GM12878 (cell line): ENCODE data around the gene DISP2. TPM values are rescaled to one million over a fixed set of nuclear protein-coding genes. Genes with fewer than 3 reads are reported as not detected.
A peak's percentile ranks its signal among the peaks of the same experiment; 100 is the strongest.

Experiments
- ATAC-seq: fragments of 200-7000 bp; cut with Tn5 transposase; 3 replicates; pipeline ENCODE4 v1.9.1; 2020; ENCODE audit warnings: mild to moderate bottlenecking, moderate library complexity
- BruUV-seq: library from RNA; stranded (reverse); fragments of 400-500 nt; replicated peaks from 2 replicates; lab custom pipeline; 2021; lab: Mats Ljungman, UMichigan
- CTCF ChIA-PET: fragments of 300-600 bp; sonication (Branson Sonifier 250); formaldehyde crosslinking; extraction: SDS; loops from one replicate; lab custom pipeline; 2021; ENCODE audit warnings: inconsistent platforms; lab: Yijun Ruan, JAX
- POLR2A ChIA-PET: fragments of 350-600 bp; formaldehyde crosslinking; extraction: SDS; loops from one replicate; lab custom pipeline; 2021; ENCODE audit warnings: inconsistent platforms; lab: Charles Lee
- RAD21 ChIA-PET: fragments of 300-600 bp; sonication (Branson Sonifier 250); formaldehyde crosslinking; loops from one replicate; lab custom pipeline; 2023; ENCODE audit warnings: antibody characterized with exemption; ENCODE audit not compliant: unreplicated experiment; lab: Charles Lee
- SMC1A ChIA-PET: fragments of 300-600 bp; sonication (Branson Sonifier 250); formaldehyde crosslinking; loops from one replicate; lab custom pipeline; 2023; ENCODE audit not compliant: unreplicated experiment, uncharacterized antibody; lab: Charles Lee
- DNase-seq: peaks from one replicate; pipeline ENCODE4 v3.0.0-alpha.2; 2011; ENCODE audit warnings: low read depth, low spot score
- FAIRE-seq: peaks from 3 replicates; lab custom pipeline; 2011; peaks lifted over from hg19 to GRCh38; lab: Jason Lieb, UNC
- H2AFZ ChIP-seq: 2 replicates; pipeline ENCODE4 v1.6.0; 2011; ENCODE audit warnings: low read depth, low read length, control low read depth; ENCODE audit not compliant: control insufficient read depth
- H3K27ac ChIP-seq: 2 replicates; pipeline ENCODE4 v1.5.1; 2011; ENCODE audit warnings: control low read depth; ENCODE audit not compliant: control insufficient read depth, insufficient read depth
- H3K27me3 ChIP-seq, 2 experiments: replicated peaks in 1 of 2; 2 replicates each; pipeline versions ENCODE4 v1.6.0 to v1.6.1; 2011; ENCODE audit warnings: low read length in 1 of 2; ENCODE audit not compliant: control insufficient read depth in 2 of 2, insufficient read depth in 2 of 2
- H3K36me3 ChIP-seq, 2 experiments: 2 replicates each; pipeline ENCODE4 v1.5.1; 2011; ENCODE audit warnings: low read length in 1 of 2; ENCODE audit not compliant: control insufficient read depth in 2 of 2, insufficient read depth in 2 of 2
- H3K4me1 ChIP-seq: 2 replicates; pipeline ENCODE4 v1.6.1; 2011; ENCODE audit warnings: mild to moderate bottlenecking, low read length, moderate library complexity, mixed read lengths; ENCODE audit not compliant: control insufficient read depth, insufficient read depth
- H3K4me2 ChIP-seq: 2 replicates; pipeline ENCODE4 v1.6.0; 2011; ENCODE audit warnings: control low read depth; ENCODE audit not compliant: control insufficient read depth, insufficient read depth
- H3K4me3 ChIP-seq: fragments of 200-600 bp; sonication (generic); 2 replicates; pipeline ENCODE4 v1.5.1; 2016
- H3K79me2 ChIP-seq: 2 replicates; pipeline ENCODE4 v1.6.0; 2011; ENCODE audit warnings: low read length; ENCODE audit not compliant: control insufficient read depth, insufficient read depth
- H3K9ac ChIP-seq: 2 replicates; pipeline ENCODE4 v1.8.0; 2011; ENCODE audit warnings: low read length, control low read depth, mixed read lengths; ENCODE audit not compliant: control insufficient read depth, insufficient read depth
- H3K9me3 ChIP-seq: replicated peaks from 3 replicates; pipeline ENCODE4 v1.5.1; 2011; ENCODE audit warnings: mild to moderate bottlenecking, low read length; ENCODE audit not compliant: control insufficient read depth, insufficient read depth
- H4K20me1 ChIP-seq: 2 replicates; pipeline ENCODE4 v1.6.0; 2011; ENCODE audit not compliant: control insufficient read depth, insufficient read depth
- ATF7 ChIP-seq: fragments of 450-650 bp; IDR thresholded peaks from 2 replicates; pipeline ENCODE4 v1.6.1; 2016; ENCODE audit warnings: low read depth, mild to moderate bottlenecking
- DPF2 ChIP-seq: fragments of 450-650 bp; IDR thresholded peaks from 2 replicates; pipeline ENCODE4 v1.6.1; 2017; ENCODE audit warnings: mild to moderate bottlenecking
- NR2F1 ChIP-seq: fragments of 450-650 bp; conservative IDR thresholded peaks from 2 replicates; pipeline ENCODE4 v1.6.1; 2017; ENCODE audit warnings: mild to moderate bottlenecking
- RBBP5 ChIP-seq: fragments of 200-600 bp; sonication (generic); conservative IDR thresholded peaks from 2 replicates; pipeline ENCODE4 v1.6.1; 2016
- RUNX3 ChIP-seq: IDR thresholded peaks from 2 replicates; pipeline ENCODE4 v1.6.1; 2012; ENCODE audit warnings: low read length, inconsistent platforms
- WGBS: methylation state at CpG from one replicate; pipeline ENCODE4 v1.1.6; 2016; ENCODE audit warnings: low lambda C conversion rate; ENCODE audit not compliant: insufficient replicate concordance, insufficient coverage; ENCODE audit errors: missing lambda C conversion rate; 5-methylcytosine and 5-hydroxymethylcytosine counted together
- in situ Hi-C: fragments of 300-500 bp; cut with MboI; formaldehyde crosslinking; loops from 9 replicates; pipeline ENCODE4 v1.14.3; 2018; ENCODE audit warnings: mixed read lengths
- intact Hi-C: fragments of 100-400 bp; cut with micrococcal nuclease; formaldehyde crosslinking; loops from one replicate; pipeline ENCODE4 v1.14.2; 2022; ENCODE audit not compliant: unreplicated experiment
- polyA plus RNA-seq, 11 experiments: library from polyadenylated mRNA; depleted of rRNA in 4 of 11; unstranded in 6 of 11; stranded (reverse) in 5 of 11; fragments of >200 nt; fragmentation: Nextera tagmentation in 4 of 11; fragmentation: Illumina TruSeq in 1 of 11; extraction: Ambion mirVana in 4 of 11; extraction: Trizol in 1 of 11; gene quantifications; 1 replicate in 1 of 11; 2 replicates in 10 of 11; pipeline versions ENCODE4 v1.2.1 to v1.2.3, GENCODE V29; 2011 to 2016; ENCODE audit warnings: inconsistent platforms in 2 of 11, missing spikeins in 2 of 11, low read depth in 1 of 11
- total RNA-seq, 4 experiments: library from RNA; depleted of rRNA in 3 of 4; stranded (reverse); fragments of >200 nt in 3 of 4; fragmentation: Illumina TruSeq in 1 of 4; extraction: Trizol in 1 of 4; gene quantifications; 2 replicates each; pipeline versions ENCODE4 v1.2.1 to v1.2.3, GENCODE V29; 2013 to 2021
- TF ChIP-seq, protein P1 (sequence below): fragments of 450-650 bp; IDR thresholded peaks from 2 replicates; pipeline ENCODE4 v1.6.1; 2016; ENCODE audit warnings: mild to moderate bottlenecking
- TF ChIP-seq, protein P2 (sequence below): fragments of 450-650 bp; IDR thresholded peaks from 2 replicates; pipeline ENCODE4 v1.6.1; 2017; ENCODE audit warnings: mild to moderate bottlenecking, low read depth, inconsistent platforms; ENCODE audit not compliant: poor library complexity, severe bottlenecking

DISP2 gene
- total and polyA plus RNA-seq, 10 of the 15 experiments (the other 5 are each of a cell fraction or from before 2014, with no cell fraction given): under 0.01 to 0.20 (median 0.12) TPM; not detected in 7

DNA sequence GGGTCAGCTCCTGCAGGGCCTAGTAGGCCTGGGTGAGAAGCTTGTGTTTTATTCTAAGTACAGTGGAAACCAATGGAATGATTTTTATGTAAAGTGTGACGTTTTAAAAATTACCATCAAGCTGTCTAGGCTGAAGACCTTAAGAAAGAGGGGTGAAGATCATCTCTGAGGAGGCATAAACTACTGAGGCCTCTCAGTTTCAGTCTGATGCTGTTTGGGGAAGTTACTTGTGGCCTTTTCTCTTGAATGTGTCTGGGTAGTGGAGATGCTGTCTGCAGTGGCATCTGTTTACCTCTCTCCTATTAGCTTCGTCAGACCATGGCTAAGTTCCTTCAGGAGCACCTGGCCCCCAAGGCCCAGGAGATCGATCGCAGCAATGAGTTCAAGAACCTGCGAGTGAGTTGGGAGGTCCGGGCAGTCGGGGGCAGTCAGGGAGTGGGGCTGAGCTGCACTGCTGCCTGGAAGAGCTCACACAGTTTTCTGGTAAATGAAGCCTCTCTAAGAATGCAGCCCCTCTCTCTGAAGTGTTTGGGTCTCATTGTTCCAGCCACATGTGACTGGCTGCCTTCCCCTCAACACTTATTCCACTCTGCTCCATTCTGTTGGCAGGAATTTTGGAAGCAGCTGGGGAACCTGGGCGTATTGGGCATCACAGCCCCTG, 49.4 kb downstream of the DISP2 start:
- Histone ChIP-seq H3K4me3 (peak overlapping the region; percentile 92), H3K4me2 (peak overlapping the region; percentile 51), H4K20me1 (no peaks in the 10 kb centered on the region), H2AFZ (no peak overlapping the region), H3K9ac (no peak overlapping the region), H3K4me1 (peaks cover 32% of the 10 kb centered on the region), H3K27me3 (no peaks in the 10 kb centered on the region), H3K36me3 (peaks cover 11 to 15% of the 10 kb centered on the region in 2 experiments), H3K27ac (no peak overlapping the region; the same call in 1 of the 2 replicates), H3K79me2 (peaks cover 15% of the 10 kb centered on the region)
- DNase-seq: peak; percentile 55
- intact Hi-C loops: no loop called here
- WGBS: 17% methylated on average over 8 of the region's 8 CpGs
- ATAC-seq: peak; percentile 70
- in situ Hi-C loops: no loop called here
- POLR2A ChIA-PET: interaction anchor here (0.7 to 2.6 kb wide), 9 partner anchors 9 to 365 kb away, joined by 3 to 12 read pairs (median 4); partner anchors contain the start of genes BAHD1, CCDC32 and KNSTRN
- SMC1A ChIA-PET: interaction anchor here (0.7 to 3.3 kb wide), 9 partner anchors 9 to 134 kb away, joined by 3 to 29 read pairs (median 4); partner anchors contain the start of gene KNSTRN
- RAD21 ChIA-PET: interaction anchor here (0.6 to 2.9 kb wide), 10 partner anchors 9 to 1710 kb away, joined by 3 to 15 read pairs (median 3); partner anchors contain the start of genes BAHD1 and KNSTRN
- FAIRE-seq: peak; percentile 90
- CTCF ChIA-PET: interaction anchor here (0.7 to 6.3 kb wide), 11 partner anchors 10 to 359 kb away, joined by 3 to 47 read pairs (median 4); no protein-coding TSS in a partner anchor
- TF ChIP-seq, protein P1, sequence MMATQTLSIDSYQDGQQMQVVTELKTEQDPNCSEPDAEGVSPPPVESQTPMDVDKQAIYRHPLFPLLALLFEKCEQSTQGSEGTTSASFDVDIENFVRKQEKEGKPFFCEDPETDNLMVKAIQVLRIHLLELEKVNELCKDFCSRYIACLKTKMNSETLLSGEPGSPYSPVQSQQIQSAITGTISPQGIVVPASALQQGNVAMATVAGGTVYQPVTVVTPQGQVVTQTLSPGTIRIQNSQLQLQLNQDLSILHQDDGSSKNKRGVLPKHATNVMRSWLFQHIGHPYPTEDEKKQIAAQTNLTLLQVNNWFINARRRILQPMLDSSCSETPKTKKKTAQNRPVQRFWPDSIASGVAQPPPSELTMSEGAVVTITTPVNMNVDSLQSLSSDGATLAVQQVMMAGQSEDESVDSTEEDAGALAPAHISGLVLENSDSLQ: 0 out of 2 replicates have a peak, but pooled peaks have one; percentile 5
- 0 out of 2 replicates have a peak, but pooled peaks have one; percentile 19 for TF ChIP-seq NR2F1
- 0 out of 2 replicates have a peak, but pooled peaks have one; percentile 26 for TF ChIP-seq DPF2
- no peak for TF ChIP-seq ATF7
- TF ChIP-seq, protein P2, sequence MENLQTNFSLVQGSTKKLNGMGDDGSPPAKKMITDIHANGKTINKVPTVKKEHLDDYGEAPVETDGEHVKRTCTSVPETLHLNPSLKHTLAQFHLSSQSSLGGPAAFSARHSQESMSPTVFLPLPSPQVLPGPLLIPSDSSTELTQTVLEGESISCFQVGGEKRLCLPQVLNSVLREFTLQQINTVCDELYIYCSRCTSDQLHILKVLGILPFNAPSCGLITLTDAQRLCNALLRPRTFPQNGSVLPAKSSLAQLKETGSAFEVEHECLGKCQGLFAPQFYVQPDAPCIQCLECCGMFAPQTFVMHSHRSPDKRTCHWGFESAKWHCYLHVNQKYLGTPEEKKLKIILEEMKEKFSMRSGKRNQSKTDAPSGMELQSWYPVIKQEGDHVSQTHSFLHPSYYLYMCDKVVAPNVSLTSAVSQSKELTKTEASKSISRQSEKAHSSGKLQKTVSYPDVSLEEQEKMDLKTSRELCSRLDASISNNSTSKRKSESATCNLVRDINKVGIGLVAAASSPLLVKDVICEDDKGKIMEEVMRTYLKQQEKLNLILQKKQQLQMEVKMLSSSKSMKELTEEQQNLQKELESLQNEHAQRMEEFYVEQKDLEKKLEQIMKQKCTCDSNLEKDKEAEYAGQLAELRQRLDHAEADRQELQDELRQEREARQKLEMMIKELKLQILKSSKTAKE: peak; percentile 56
- TF ChIP-seq RBBP5: no peak
- peak; percentile 42; the same call in 1 of the 2 replicates for TF ChIP-seq RUNX3
- TF ChIP-seq, all 136 proteins: peak for 5
- no TSS peak for BruUV-seq
- H3K9me3 ChIP-seq: no peaks in the 10 kb centered on the region
